Endothelial cell of umbilical vein (primary cell): ENCODE measurements around the gene PI4K2B. TPM values are rescaled to one million over a fixed set of nuclear protein-coding genes. Genes with fewer than 3 reads are reported as not detected.

ENCODE experiments used
- BruUV-seq: library from RNA; stranded (reverse); fragments of 400-500 nt; replicated peaks from 2 replicates; lab custom pipeline; 2021; lab: Mats Ljungman, UMichigan
- CTCF ChIA-PET: fragments of 300-600, 350-600 bp; sonication (Branson Sonifier 250); formaldehyde crosslinking; loops from one replicate; lab custom pipeline; 2021; ENCODE audit warnings: antibody characterized with exemption, inconsistent platforms; lab: Charles Lee
- POLR2A ChIA-PET: fragments of 300-600, 350-600 bp; sonication (Branson Sonifier 250); formaldehyde crosslinking; loops from one replicate; lab custom pipeline; 2021; ENCODE audit warnings: antibody characterized with exemption, inconsistent platforms; lab: Charles Lee
- DNase-seq: peaks from one replicate; pipeline ENCODE4 v3.0.0-alpha.2; 2011; ENCODE audit warnings: low read depth, low spot score
- FAIRE-seq: peaks from 2 replicates; lab custom pipeline; 2011; peaks lifted over from hg19 to GRCh38; lab: Jason Lieb, UNC
- H2AFZ ChIP-seq: 2 replicates; pipeline ENCODE4 v1.6.0; 2012; ENCODE audit warnings: low read depth, low read length, control low read depth, inconsistent platforms
- H3K27ac ChIP-seq: 2 replicates; pipeline ENCODE4 v1.5.1; 2011; ENCODE audit warnings: low read depth, mild to moderate bottlenecking, control low read depth, low read length, moderate library complexity; ENCODE audit not compliant: insufficient read depth
- H3K27me3 ChIP-seq, 2 experiments: 2 replicates each; pipeline versions ENCODE4 v1.6.0 to v1.6.1; 2011; ENCODE audit warnings: low read length in 2 of 2, mixed read lengths in 1 of 2; ENCODE audit not compliant: control insufficient read depth in 2 of 2, insufficient read depth in 2 of 2
- H3K36me3 ChIP-seq, 2 experiments: 2 replicates in 1 of 2; 3 replicates in 1 of 2; pipeline ENCODE4 v1.5.1; 2011; ENCODE audit warnings: low read length in 2 of 2, mild to moderate bottlenecking in 1 of 2, moderate library complexity in 1 of 2; ENCODE audit not compliant: control insufficient read depth in 2 of 2, insufficient read depth in 2 of 2; ENCODE audit errors: extremely low read depth in 1 of 2
- H3K4me1 ChIP-seq: 3 replicates; pipeline ENCODE4 v1.5.1; 2011; ENCODE audit warnings: mild to moderate bottlenecking, low read length; ENCODE audit not compliant: control insufficient read depth, insufficient read depth; ENCODE audit errors: extremely low read depth
- H3K4me2 ChIP-seq: 2 replicates; pipeline ENCODE4 v1.6.1; 2011; ENCODE audit warnings: low read length, control low read depth, mixed read lengths; ENCODE audit not compliant: insufficient read depth
- H3K4me3 ChIP-seq, 3 experiments: fragments of 200-600 bp in 1 of 3; sonication (generic), shearing (Covaris generic) in 1 of 3; replicated peaks in 1 of 3; 2 replicates each; pipeline ENCODE4 v1.5.1; 2011 to 2016; ENCODE audit warnings: control low read depth in 3 of 3, low read length in 3 of 3, mild to moderate bottlenecking in 2 of 3, inconsistent platforms in 1 of 3, low read depth in 1 of 3, moderate library complexity in 1 of 3; ENCODE audit not compliant: insufficient read depth in 1 of 3
- H3K79me2 ChIP-seq: 2 replicates; pipeline ENCODE4 v1.6.0; 2012; ENCODE audit warnings: low read length, inconsistent platforms; ENCODE audit not compliant: control insufficient read depth, insufficient read depth
- H3K9ac ChIP-seq: replicated peaks from 2 replicates; pipeline ENCODE3; 2011; ENCODE audit warnings: low read length, control low read depth; ENCODE audit not compliant: insufficient read depth; ENCODE audit errors: extremely low read depth
- H3K9me1 ChIP-seq: replicated peaks from 3 replicates; pipeline ENCODE4 v1.6.0; 2011; ENCODE audit warnings: mild to moderate bottlenecking, low read length; ENCODE audit not compliant: control insufficient read depth, insufficient read depth; ENCODE audit errors: extremely low read depth
- H3K9me3 ChIP-seq: replicated peaks from 2 replicates; pipeline ENCODE4 v1.5.1; 2012; ENCODE audit warnings: low read length, inconsistent platforms; ENCODE audit not compliant: control insufficient read depth, insufficient read depth
- H4K20me1 ChIP-seq: replicated peaks from 2 replicates; pipeline ENCODE3; 2011; ENCODE audit warnings: mild to moderate bottlenecking, low read length; ENCODE audit not compliant: control insufficient read depth, insufficient read depth; ENCODE audit errors: extremely low read depth
- CTCF ChIP-seq, 2 donors: IDR thresholded peaks; 1 replicate in 1 of 2; 2 replicates in 1 of 2; pipeline ENCODE4 v1.5.1; 2011; ENCODE audit warnings: low read length in 2 of 2, mild to moderate bottlenecking in 2 of 2, moderate library complexity in 2 of 2, control low read depth in 1 of 2, inconsistent platforms in 1 of 2, low read depth in 1 of 2; ENCODE audit not compliant: insufficient read depth in 1 of 2; ENCODE audit errors: extremely low read depth in 1 of 2
- EZH2 ChIP-seq: IDR thresholded peaks from 2 replicates; pipeline ENCODE4 v1.6.1; 2012; ENCODE audit warnings: borderline replicate concordance, low read depth, mild to moderate bottlenecking, moderate library complexity, low read length, inconsistent platforms; ENCODE audit not compliant: severe bottlenecking
- FOS ChIP-seq: IDR thresholded peaks from 2 replicates; pipeline ENCODE4 v1.6.1; 2011; ENCODE audit warnings: mild to moderate bottlenecking, low read length, moderate library complexity, borderline replicate concordance; ENCODE audit not compliant: insufficient read depth
- GATA2 ChIP-seq: IDR thresholded peaks from 2 replicates; pipeline ENCODE4 v1.7.0; 2011; ENCODE audit warnings: low read depth, mild to moderate bottlenecking, moderate library complexity, mixed read lengths, low read length; ENCODE audit not compliant: insufficient read length, insufficient read depth
- JUN ChIP-seq: IDR thresholded peaks from 2 replicates; pipeline ENCODE4 v1.6.1; 2011; ENCODE audit warnings: borderline replicate concordance, low read depth; ENCODE audit not compliant: insufficient read length, insufficient read depth
- MAX ChIP-seq: IDR thresholded peaks from 2 replicates; pipeline ENCODE4 v1.6.1; 2011; ENCODE audit not compliant: insufficient read depth, insufficient read length
- MYC ChIP-seq: IDR thresholded peaks from one replicate; pipeline ENCODE4 v1.6.1; 2011; ENCODE audit warnings: mild to moderate bottlenecking, low read depth, low read length
- POLR2A ChIP-seq: IDR thresholded peaks from 2 replicates; pipeline ENCODE4 v1.6.1; 2012; ENCODE audit warnings: low read depth, mild to moderate bottlenecking, control low read depth, low read length
- POLR2AphosphoS5 ChIP-seq: IDR thresholded peaks from 2 replicates; pipeline ENCODE4 v1.6.1; 2012; ENCODE audit warnings: low read depth, mild to moderate bottlenecking, control low read depth, low read length, moderate library complexity; ENCODE audit not compliant: insufficient read depth
- dilution Hi-C: fragments of 300-500 bp; cut with MboI; formaldehyde crosslinking; loops from one replicate; pipeline ENCODE4 v1.15.0; 2019; ENCODE audit warnings: low sequenced_read_pairs; ENCODE audit not compliant: extremely low pct_ligation_motif_present
- intact Hi-C: fragments of 100-400 bp; cut with micrococcal nuclease; formaldehyde crosslinking; loops from one replicate; pipeline ENCODE4 v1.10.0; 2022
- polyA plus RNA-seq, 4 experiments: library from polyadenylated mRNA; depleted of rRNA in 3 of 4; stranded (reverse) in 3 of 4; unstranded in 1 of 4; fragments of >200 nt; gene quantifications; 2 replicates each; pipeline versions ENCODE4 v1.2.1 to v1.2.3, GENCODE V29; 2011 to 2012; ENCODE audit warnings: missing spikeins in 1 of 4
- total RNA-seq: library from RNA; stranded (reverse); gene quantifications from 2 replicates; pipeline ENCODE4 v1.2.3, GENCODE V29; 2021

The PI4K2B gene
- total and polyA plus RNA-seq, 2 donors (not counting 3 experiments of a cell fraction or from before 2014, with no cell fraction given) = 3.5 to 19.3 TPM

GRCh38 chr4:25306518-25307057, 72.8 kb downstream of the PI4K2B start:
- no peaks in the 10 kb centered on the region for H3K9me1 ChIP-seq
- H2AFZ ChIP-seq = no peak overlapping the region
- no peak for DNase-seq
- intact Hi-C loops = no loop called here
- CTCF ChIA-PET = interaction anchor here (1.2 kb wide), 1 partner anchor 35 kb away, joined by 3 read pairs; no protein-coding TSS in a partner anchor
- H3K4me2 ChIP-seq = no peak overlapping the region
- TF ChIP-seq MYC = no peak
- TF ChIP-seq EZH2 = no peak
- no peak for TF ChIP-seq GATA2
- H3K36me3 ChIP-seq = no peaks in the 10 kb centered on the region
- dilution Hi-C loops = no loop called here
- BruUV-seq = no TSS peak
- H3K27ac ChIP-seq = no peak overlapping the region
- no peaks in the 10 kb centered on the region for H3K79me2 ChIP-seq
- H3K9me3 ChIP-seq = no peaks in the 10 kb centered on the region
- peaks cover 0 to 4% of the 10 kb centered on the region in 2 experiments for H3K27me3 ChIP-seq
- H4K20me1 ChIP-seq = no peaks in the 10 kb centered on the region
- H3K9ac ChIP-seq = no peak overlapping the region
- no peak overlapping the region for H3K4me3 ChIP-seq
- FAIRE-seq = no peak
- POLR2A ChIA-PET = no interaction called here
- H3K4me1 ChIP-seq = no peaks in the 10 kb centered on the region

GRCh38 chr4:25307596-25307995, 73.8 kb downstream of the PI4K2B start:
- Histone ChIP-seq H3K4me2 (no peak overlapping the region), H3K4me1 (no peaks in the 10 kb centered on the region), H3K9me3 (no peaks in the 10 kb centered on the region), H3K4me3 (no peak overlapping the region), H2AFZ (no peak overlapping the region), H3K9me1 (no peaks in the 10 kb centered on the region), H3K9ac (no peak overlapping the region), H3K27ac (no peak overlapping the region), H4K20me1 (no peaks in the 10 kb centered on the region), H3K27me3 (peaks cover 0 to 4% of the 10 kb centered on the region in 2 experiments), H3K79me2 (no peaks in the 10 kb centered on the region), H3K36me3 (no peaks in the 10 kb centered on the region)
- intact Hi-C loops = no loop called here
- dilution Hi-C loops = no loop called here
- BruUV-seq = no TSS peak
- FAIRE-seq (no peak), DNase-seq (no peak)
- ChIA-PET CTCF (interaction anchor here (0.6 to 1.3 kb wide), 3 partner anchors 24 to 70 kb away, joined by 3 read pairs; partner anchors contain the start of gene ANAPC4), POLR2A (no interaction called here)
- TF ChIP-seq POLR2A (no peak), POLR2AphosphoS5 (no peak), MAX (no peak), JUN (no peak), EZH2 (no peak), CTCF (IDR thresholded peaks at IDR 0.05; ENCODE audit: extremely low read depth in 1 of 2, insufficient read depth in 1 of 2, low read depth in 1 of 2, low read length in 2 of 2) (no peak), FOS (no peak)
